Measurements from ENCODE around the gene MRPL23.

The MRPL23 gene

GRCh38 chr11:1958367-1958766 is 11.2 kb downstream of the MRPL23 start:
- no peak for TF ChIP-seq ZFX (IDR thresholded peaks at IDR 0.05)
- TF ChIP-seq, protein P1, sequence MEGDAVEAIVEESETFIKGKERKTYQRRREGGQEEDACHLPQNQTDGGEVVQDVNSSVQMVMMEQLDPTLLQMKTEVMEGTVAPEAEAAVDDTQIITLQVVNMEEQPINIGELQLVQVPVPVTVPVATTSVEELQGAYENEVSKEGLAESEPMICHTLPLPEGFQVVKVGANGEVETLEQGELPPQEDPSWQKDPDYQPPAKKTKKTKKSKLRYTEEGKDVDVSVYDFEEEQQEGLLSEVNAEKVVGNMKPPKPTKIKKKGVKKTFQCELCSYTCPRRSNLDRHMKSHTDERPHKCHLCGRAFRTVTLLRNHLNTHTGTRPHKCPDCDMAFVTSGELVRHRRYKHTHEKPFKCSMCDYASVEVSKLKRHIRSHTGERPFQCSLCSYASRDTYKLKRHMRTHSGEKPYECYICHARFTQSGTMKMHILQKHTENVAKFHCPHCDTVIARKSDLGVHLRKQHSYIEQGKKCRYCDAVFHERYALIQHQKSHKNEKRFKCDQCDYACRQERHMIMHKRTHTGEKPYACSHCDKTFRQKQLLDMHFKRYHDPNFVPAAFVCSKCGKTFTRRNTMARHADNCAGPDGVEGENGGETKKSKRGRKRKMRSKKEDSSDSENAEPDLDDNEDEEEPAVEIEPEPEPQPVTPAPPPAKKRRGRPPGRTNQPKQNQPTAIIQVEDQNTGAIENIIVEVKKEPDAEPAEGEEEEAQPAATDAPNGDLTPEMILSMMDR (conservative IDR thresholded peaks at IDR 0.05), result no peak
- no peak overlapping the region for H3K27ac ChIP-seq

- no peak overlapping the region for H3K27ac ChIP-seq
- no peak for TF ChIP-seq ZFX (IDR thresholded peaks at IDR 0.05)
- TF ChIP-seq, protein P1 (conservative IDR thresholded peaks at IDR 0.05), result no peak
Observed at GRCh38 chr11:1959786-1960185, 12.7 kb downstream of the MRPL23 start.

DNA sequence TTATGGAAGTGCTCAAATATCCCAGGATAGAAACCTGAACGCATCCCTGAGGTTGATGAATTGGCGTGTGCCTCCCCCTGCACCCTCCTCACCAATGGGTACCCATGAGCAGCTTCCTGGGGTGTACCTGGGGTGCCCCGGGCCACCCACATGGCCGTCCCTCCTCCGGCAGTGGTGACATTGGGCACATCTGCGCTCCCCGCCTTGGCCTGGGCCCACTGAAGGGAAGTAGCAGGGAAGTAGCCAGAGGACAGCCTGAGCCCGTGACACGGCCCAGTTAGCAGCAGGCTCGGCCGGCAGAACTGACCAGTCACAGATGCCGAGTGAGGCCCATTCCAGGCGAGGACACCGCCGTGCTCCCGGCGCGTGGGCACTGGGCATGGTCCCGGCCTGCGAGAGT is 16.7 kb downstream of the MRPL23 start:
- TF ChIP-seq, protein P1 (conservative IDR thresholded peaks at IDR 0.05), result no peak
- no peak for TF ChIP-seq ZFX (IDR thresholded peaks at IDR 0.05)
- H3K27ac ChIP-seq, result no peak overlapping the region

GRCh38 chr11:1964348-1964747 is 17.2 kb downstream of the MRPL23 start:
- H3K27ac ChIP-seq, result no peak overlapping the region
- TF ChIP-seq ZFX (IDR thresholded peaks at IDR 0.05), result no peak
- TF ChIP-seq, protein P1 (conservative IDR thresholded peaks at IDR 0.05), result no peak

DNA sequence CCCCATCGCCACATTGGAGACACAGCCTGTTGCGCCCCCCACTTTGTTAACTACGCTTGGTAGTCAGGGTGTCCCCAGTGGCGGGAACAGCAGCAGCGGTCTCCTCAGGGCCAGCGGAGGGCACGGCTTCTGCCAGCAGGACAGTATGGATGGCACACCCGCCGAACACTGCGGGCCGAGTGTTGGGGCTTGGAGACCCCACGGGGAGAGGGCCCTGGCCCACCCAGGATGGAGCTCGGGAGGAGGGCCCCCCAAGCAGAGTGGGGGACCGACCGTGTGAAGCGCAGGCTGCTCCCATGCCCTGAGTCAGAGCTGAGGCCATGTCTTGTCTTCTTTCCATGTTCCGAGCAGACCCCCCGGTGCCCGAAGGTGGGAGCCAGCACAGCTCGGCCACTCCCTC is 17.8 kb downstream of the MRPL23 start:
- H3K27ac ChIP-seq, result no peak overlapping the region
- no peak for TF ChIP-seq ZFX (IDR thresholded peaks at IDR 0.05)
- TF ChIP-seq, protein P1 (conservative IDR thresholded peaks at IDR 0.05), result no peak

DNA sequence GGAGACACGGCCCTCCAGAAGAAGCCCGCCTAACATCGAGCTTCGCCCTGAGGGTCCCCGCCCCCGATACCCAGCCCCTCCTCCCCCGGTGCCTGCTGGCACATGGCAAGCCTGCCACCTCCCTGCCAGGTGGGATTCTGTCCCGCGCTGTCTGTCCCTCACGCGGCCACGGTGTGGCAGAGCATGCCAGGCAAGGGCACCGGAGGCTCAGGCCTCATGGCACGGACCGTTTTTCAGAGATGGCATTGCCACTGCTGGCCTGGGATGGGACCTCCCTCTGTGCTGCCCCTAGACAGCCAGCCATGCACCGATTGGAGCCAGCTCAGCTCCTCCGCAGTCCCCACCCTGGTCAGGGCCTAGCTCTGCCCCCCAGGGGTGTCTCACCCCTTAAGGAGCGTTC is 19.4 kb downstream of the MRPL23 start:
- TF ChIP-seq, protein P1 (conservative IDR thresholded peaks at IDR 0.05), result no peak
- TF ChIP-seq ZFX (IDR thresholded peaks at IDR 0.05), result no peak
- H3K27ac ChIP-seq, result no peak overlapping the region

DNA sequence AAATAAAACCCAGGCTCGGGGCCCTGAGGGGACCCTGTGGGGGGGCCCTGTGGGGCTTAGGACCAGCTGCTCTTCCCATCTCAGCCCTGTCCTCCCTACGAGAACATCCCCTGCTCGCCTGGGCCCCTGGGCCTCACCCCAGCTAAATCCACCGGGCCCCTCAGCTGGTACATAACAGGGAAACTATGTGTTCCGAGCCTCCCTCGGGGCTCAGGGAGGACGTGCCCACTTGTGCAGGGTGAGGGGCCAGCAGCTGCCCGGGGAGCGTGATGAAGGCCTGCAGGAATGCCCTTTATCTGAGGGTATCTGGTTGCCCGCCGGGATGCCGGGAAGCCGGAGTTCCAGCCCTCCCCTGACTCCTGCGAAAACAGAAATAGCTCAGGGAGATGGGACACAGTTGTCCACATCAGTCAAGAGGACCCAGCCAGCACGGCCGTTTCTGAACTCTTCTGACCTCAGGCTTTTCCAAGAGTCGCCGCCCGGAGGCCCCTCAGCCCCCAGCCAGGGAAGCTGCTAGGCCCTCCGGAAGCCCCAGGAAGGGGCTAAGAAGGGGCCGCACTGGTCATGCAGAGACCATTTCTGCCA is 20.6 kb downstream of the MRPL23 start:
- no peak overlapping the region for H3K27ac ChIP-seq
- TF ChIP-seq, protein P1 (conservative IDR thresholded peaks at IDR 0.05), result no peak
- no peak for TF ChIP-seq ZFX (IDR thresholded peaks at IDR 0.05)

Data from C4-2B (cell line).